ENCODE results near the gene NLK. TPM values are rescaled to one million over a fixed set of nuclear protein-coding genes. Genes with fewer than 3 reads are reported as not detected.

Gene NLK
- total RNA-seq, 1 experiment from 2014 or later = 12.8 TPM

- no peak for TF ChIP-seq REST (IDR thresholded peaks at IDR 0.05; ENCODE audit: low read depth)
- TF ChIP-seq POLR2A (IDR thresholded peaks at IDR 0.05; ENCODE audit: borderline replicate concordance, extremely low read depth, insufficient read depth, insufficient read length) = no peak
- TF ChIP-seq, protein P1, sequence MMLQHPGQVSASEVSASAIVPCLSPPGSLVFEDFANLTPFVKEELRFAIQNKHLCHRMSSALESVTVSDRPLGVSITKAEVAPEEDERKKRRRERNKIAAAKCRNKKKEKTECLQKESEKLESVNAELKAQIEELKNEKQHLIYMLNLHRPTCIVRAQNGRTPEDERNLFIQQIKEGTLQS (IDR thresholded peaks at IDR 0.05) = no peak
- TF ChIP-seq SP1 (IDR thresholded peaks at IDR 0.05; ENCODE audit: low read depth) = no peak
These were observed 74.8 kb downstream of the NLK start (continued) for GRCh38 chr17:28117304-28117703.

DNA sequence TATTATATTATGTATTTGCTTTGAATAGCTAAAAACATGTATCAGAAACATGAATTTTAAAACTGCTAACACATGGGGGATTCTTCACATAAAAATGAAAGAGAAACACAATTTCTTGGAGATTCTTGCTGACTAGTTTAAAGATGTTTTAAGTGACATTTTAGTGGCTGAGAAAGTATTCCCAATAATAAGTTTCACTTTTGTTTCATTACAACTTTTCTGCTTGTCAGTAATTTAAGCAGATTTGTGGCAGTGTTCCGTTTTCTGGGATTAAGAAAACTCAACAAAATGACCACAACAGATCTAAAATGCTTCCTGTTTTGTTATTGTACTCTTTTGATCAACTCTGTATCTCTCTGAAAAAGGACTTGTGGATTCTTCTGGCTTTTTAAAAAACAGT lies 75.9 kb downstream of the NLK start:
- POLR2A ChIA-PET = no interaction called here
- DNase-seq (ENCODE audit: low read depth, low spot score) = no peak
- ATAC-seq = no peak
- Histone ChIP-seq H3K9me2 (ENCODE audit: insufficient read depth) (no peaks in the 10 kb centered on the region), H3K79me2 (ENCODE audit: insufficient read depth, low read length) (0 out of 2 replicates have a peak, but pooled peaks cover 11% of the 10 kb centered on the region), H3K4me1 (ENCODE audit: control insufficient read depth in 1 of 2, insufficient read depth in 2 of 2, low read length in 2 of 2) (no peaks in the 10 kb centered on the region), H2AFZ (ENCODE audit: low read depth, low read length, poor library complexity, severe bottlenecking) (no peak overlapping the region), H3K9ac (ENCODE audit: low read length) (no peak overlapping the region), H3K27ac (ENCODE audit: low read depth, low read length) (no peak overlapping the region), H3K4me3 (replicated peaks in 1 of 2; ENCODE audit: low read depth in 1 of 2, low read length in 2 of 2) (no peak overlapping the region), H3K36me3 (ENCODE audit: control insufficient read depth in 1 of 2, insufficient read depth in 2 of 2, low read length in 2 of 2) (no peaks in the 10 kb centered on the region), H3K27me3 (ENCODE audit: insufficient read depth, low read length) (no peaks in the 10 kb centered on the region), H3K9me3 (ENCODE audit: control insufficient read depth in 1 of 2, insufficient read depth in 1 of 2, low read depth in 1 of 2, low read length in 2 of 2) (no peaks in the 10 kb centered on the region), H3K4me2 (ENCODE audit: low read length) (no peak overlapping the region), H4K20me1 (ENCODE audit: insufficient read depth) (no peaks in the 10 kb centered on the region)
- intact Hi-C loops (cut with micrococcal nuclease) = no loop called here
- RAD21 ChIA-PET (ENCODE audit: low non-redundant PET in 1 of 2, low total read pairs in 2 of 2, uncharacterized antibody in 2 of 2, unreplicated experiment in 2 of 2) = no interaction called here
- CTCF ChIA-PET = no interaction called here
- TF ChIP-seq SP1 (IDR thresholded peaks at IDR 0.05; ENCODE audit: low read depth) = no peak
- BruUV-seq (replicated peaks) = no TSS peak

DNA sequence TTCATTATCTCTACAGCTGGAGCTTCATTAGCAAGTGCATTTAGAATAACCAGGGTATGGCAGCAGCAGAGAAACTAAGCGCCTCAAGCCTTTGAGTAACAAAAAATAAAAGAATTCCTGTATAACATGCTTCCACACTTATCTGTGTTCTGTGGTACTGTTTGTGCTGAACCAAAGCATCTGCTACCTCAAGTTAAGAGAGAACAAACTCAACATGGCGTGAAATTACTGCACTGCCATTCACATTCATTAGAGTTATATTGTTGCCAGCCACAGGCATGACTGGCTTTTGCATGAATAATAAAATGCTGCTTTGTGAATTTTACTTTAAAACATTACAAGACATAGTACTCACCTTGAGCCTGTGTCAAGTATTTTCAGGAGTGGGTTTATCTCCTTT lies 76.6 kb downstream of the NLK start:
- H3K4me1 ChIP-seq (ENCODE audit: control insufficient read depth in 1 of 2, insufficient read depth in 2 of 2, low read length in 2 of 2) = no peaks in the 10 kb centered on the region
- intact Hi-C loops (cut with micrococcal nuclease) = no loop called here
- RAD21 ChIA-PET (ENCODE audit: low non-redundant PET in 1 of 2, low total read pairs in 2 of 2, uncharacterized antibody in 2 of 2, unreplicated experiment in 2 of 2) = no interaction called here
- H4K20me1 ChIP-seq (ENCODE audit: insufficient read depth) = no peaks in the 10 kb centered on the region
- no peak overlapping the region for H3K27ac ChIP-seq (ENCODE audit: low read depth, low read length)
- DNase-seq (ENCODE audit: low read depth, low spot score) (no peak), ATAC-seq (no peak)
- no peak overlapping the region for H3K9ac ChIP-seq (ENCODE audit: low read length)
- no peaks in the 10 kb centered on the region for H3K9me2 ChIP-seq (ENCODE audit: insufficient read depth)
- CTCF ChIA-PET = no interaction called here
- no peak overlapping the region for H3K4me2 ChIP-seq (ENCODE audit: low read length)
- H3K36me3 ChIP-seq (ENCODE audit: control insufficient read depth in 1 of 2, insufficient read depth in 2 of 2, low read length in 2 of 2) = no peaks in the 10 kb centered on the region
- POLR2A ChIA-PET = no interaction called here
- TF ChIP-seq TCF7L2 (IDR thresholded peaks at IDR 0.05; ENCODE audit: borderline replicate concordance, extremely low read depth, insufficient read depth, insufficient read length) (no peak), YY1 (IDR thresholded peaks at IDR 0.05; ENCODE audit: extremely low read depth, insufficient replicate concordance, low read depth, low read length) (no peak), ELF1 (IDR thresholded peaks at IDR 0.05; ENCODE audit: borderline replicate concordance, low read depth) (no peak)
- H3K4me3 ChIP-seq (replicated peaks in 1 of 2; ENCODE audit: low read depth in 1 of 2, low read length in 2 of 2) = no peak overlapping the region
- H3K79me2 ChIP-seq (ENCODE audit: insufficient read depth, low read length) = 0 out of 2 replicates have a peak, but pooled peaks cover 8% of the 10 kb centered on the region
- no peaks in the 10 kb centered on the region for H3K9me3 ChIP-seq (ENCODE audit: control insufficient read depth in 1 of 2, insufficient read depth in 1 of 2, low read depth in 1 of 2, low read length in 2 of 2)
- BruUV-seq (replicated peaks) = no TSS peak
- no peak overlapping the region for H2AFZ ChIP-seq (ENCODE audit: low read depth, low read length, poor library complexity, severe bottlenecking)
- H3K27me3 ChIP-seq (ENCODE audit: insufficient read depth, low read length) = no peaks in the 10 kb centered on the region

All from HCT116 (cell line).